Effector memory CD8-positive, alpha-beta T cell (primary cell): ENCODE measurements around the gene ZNF625.

Source experiments
- ATAC-seq: fragments of 150-1000 bp; cut with Tn5 transposase; replicated peaks from 2 replicates; pipeline ENCODE4 v1.10.0; 2021; ENCODE audit warnings: mild to moderate bottlenecking, moderate library complexity
- DNase-seq, 3 experiments: peaks; one replicate each; pipeline ENCODE4 v3.0.0; 2021
- H3K27ac Mint-ChIP-seq, 2 donors: one replicate each; pipeline ENCODE4 v1.8.0; 2022; ENCODE audit warnings: mild to moderate bottlenecking in 2 of 2, mixed read lengths in 2 of 2, moderate library complexity in 2 of 2
- H3K27me3 Mint-ChIP-seq, 2 donors: one replicate each; pipeline ENCODE4 v1.8.0; 2022; ENCODE audit warnings: mixed read lengths in 2 of 2
- H3K36me3 Mint-ChIP-seq: one replicate; pipeline ENCODE4 v1.8.0; 2022; ENCODE audit warnings: mild to moderate bottlenecking, moderate library complexity, mixed read lengths; ENCODE audit not compliant: insufficient read depth
- H3K4me1 Mint-ChIP-seq, 2 donors: one replicate each; pipeline ENCODE4 v1.8.0; 2022; ENCODE audit warnings: low read depth in 2 of 2, mixed read lengths in 2 of 2
- H3K4me3 Mint-ChIP-seq, 2 donors: one replicate each; pipeline ENCODE4 v1.8.0; 2022; ENCODE audit warnings: mild to moderate bottlenecking in 2 of 2, mixed read lengths in 2 of 2, moderate library complexity in 2 of 2
- H3K9me3 Mint-ChIP-seq, 2 donors: one replicate each; pipeline ENCODE4 v1.8.0; 2022; ENCODE audit warnings: mixed read lengths in 2 of 2
- total RNA-seq, 9 experiments: gene quantifications; one replicate each; lab custom pipeline; 2026; lab: John Stamatoyannopoulos, UW

ZNF625 gene
- total RNA-seq, result 0 to 0.48 (median 0.11) reads per million in 9 experiments

GRCh38 chr19:12156223-12157058, at the start of gene ZNF625:
ZNF625 (minus strand) TSS chr19:12156734; CDS start chr19:12156558, 176 bp downstream.
- Mint-ChIP-seq H3K4me3 (peak within 1 kb of the TSS; percentile 85), H3K27me3 (peaks cover 4 to 21% of the 10 kb centered on the region in 2 donors), H3K27ac (peak within 1 kb of the TSS; percentile 68 to 92), H3K4me1 (peaks cover 4 to 14% of the 10 kb centered on the region in 2 donors), H3K36me3 (no peaks in the 10 kb centered on the region), H3K9me3 (no peaks in the 10 kb centered on the region)
- ATAC-seq, result peak; percentile 44
- peak in 1 of 3 experiments; percentile 3 for DNase-seq

GRCh38 chr19:12205296-12205695, 48.8 kb upstream of the ZNF625 start:
- H3K27ac Mint-ChIP-seq, result no peak overlapping the region
- H3K4me3 Mint-ChIP-seq, result no peak overlapping the region
- peaks cover 3% of the 10 kb centered on the region for H3K36me3 Mint-ChIP-seq
- peaks cover 9 to 16% of the 10 kb centered on the region in 2 donors for H3K9me3 Mint-ChIP-seq
- H3K27me3 Mint-ChIP-seq, result no peaks in the 10 kb centered on the region
- no peaks in the 10 kb centered on the region for H3K4me1 Mint-ChIP-seq
- no peak for ATAC-seq
- DNase-seq, result no peak

GRCh38 chr19:12202250-12202649, 45.7 kb upstream of the ZNF625 start:
- no peaks in the 10 kb centered on the region for H3K27me3 Mint-ChIP-seq
- no peaks in the 10 kb centered on the region for H3K4me1 Mint-ChIP-seq
- ATAC-seq, result no peak
- peaks cover 3% of the 10 kb centered on the region for H3K36me3 Mint-ChIP-seq
- H3K27ac Mint-ChIP-seq, result no peak overlapping the region
- peak; percentile 3 to 17 (median 15) for DNase-seq
- H3K9me3 Mint-ChIP-seq, result peaks cover 16 to 24% of the 10 kb centered on the region in 2 donors
- no peak overlapping the region for H3K4me3 Mint-ChIP-seq

- Mint-ChIP-seq H3K36me3 (peaks cover 7% of the 10 kb centered on the region), H3K9me3 (peaks cover 14 to 15% of the 10 kb centered on the region in 2 donors), H3K4me3 (no peak overlapping the region), H3K27me3 (no peaks in the 10 kb centered on the region), H3K4me1 (peaks cover 0 to 3% of the 10 kb centered on the region in 2 donors), H3K27ac (no peak overlapping the region)
- no peak for DNase-seq
- no peak for ATAC-seq
Measured at GRCh38 chr19:12199757-12200419, 43.4 kb upstream of the ZNF625 start.

GRCh38 chr19:12198136-12198535, 41.6 kb upstream of the ZNF625 start:
- Mint-ChIP-seq H3K27ac (no peak overlapping the region), H3K9me3 (peaks cover 8 to 11% of the 10 kb centered on the region in 2 donors), H3K4me1 (peaks cover 0 to 3% of the 10 kb centered on the region in 2 donors), H3K27me3 (no peaks in the 10 kb centered on the region), H3K36me3 (peaks cover 4% of the 10 kb centered on the region), H3K4me3 (no peak overlapping the region)
- ATAC-seq (no peak), DNase-seq (no peak)

GRCh38 chr19:12194827-12195731, 38.5 kb upstream of the ZNF625 start:
- H3K27me3 Mint-ChIP-seq, result no peaks in the 10 kb centered on the region
- H3K4me3 Mint-ChIP-seq, result peak overlapping the region; percentile 43
- H3K9me3 Mint-ChIP-seq, result peaks cover 8 to 11% of the 10 kb centered on the region in 2 donors
- peak; percentile 3 to 19 (median 13) for DNase-seq
- peaks cover 24% of the 10 kb centered on the region for H3K36me3 Mint-ChIP-seq
- peaks cover 0 to 3% of the 10 kb centered on the region in 2 donors for H3K4me1 Mint-ChIP-seq
- ATAC-seq, result peak; percentile 66
- no peak overlapping the region for H3K27ac Mint-ChIP-seq

DNA sequence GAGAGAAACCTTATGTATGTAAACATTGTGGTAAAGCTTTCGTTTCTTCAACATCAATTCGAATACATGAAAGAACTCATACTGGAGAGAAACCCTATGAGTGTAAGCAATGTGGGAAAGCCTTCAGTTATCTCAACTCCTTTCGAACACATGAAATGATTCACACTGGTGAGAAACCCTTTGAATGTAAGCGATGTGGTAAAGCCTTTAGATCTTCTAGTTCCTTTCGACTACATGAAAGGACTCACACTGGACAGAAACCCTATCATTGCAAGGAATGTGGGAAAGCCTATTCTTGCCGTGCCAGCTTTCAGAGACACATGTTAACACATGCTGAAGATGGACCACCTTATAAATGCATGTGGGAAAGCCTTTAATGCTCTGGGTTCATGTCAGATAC, 31.1 kb upstream of the ZNF625 start:
- Mint-ChIP-seq H3K27ac (no peak overlapping the region), H3K9me3 (peaks cover 0 to 2% of the 10 kb centered on the region in 2 donors), H3K36me3 (peaks cover 76% of the 10 kb centered on the region), H3K4me3 (no peak overlapping the region), H3K27me3 (no peaks in the 10 kb centered on the region), H3K4me1 (peaks cover 0 to 3% of the 10 kb centered on the region in 2 donors)
- ATAC-seq (no peak), DNase-seq (no peak)

GRCh38 chr19:12180377-12180776, 23.8 kb upstream of the ZNF625 start:
- peaks cover 16 to 25% of the 10 kb centered on the region in 2 donors for H3K4me1 Mint-ChIP-seq

GRCh38 chr19:12166626-12167025, 10.1 kb upstream of the ZNF625 start:
- peaks cover 29 to 43% of the 10 kb centered on the region in 2 donors for H3K4me1 Mint-ChIP-seq
- no peak for ATAC-seq

More at GRCh38 chr19:12180377-12180776, 23.8 kb upstream of the ZNF625 start:
- Mint-ChIP-seq H3K27ac (peak overlapping the region; percentile 58 to 60), H3K36me3 (peaks cover 43% of the 10 kb centered on the region), H3K4me3 (peak overlapping the region in 1 of 2 donors; percentile 53), H3K9me3 (no peaks in the 10 kb centered on the region), H3K27me3 (no peaks in the 10 kb centered on the region)
- ATAC-seq (no peak), DNase-seq (no peak)

DNA sequence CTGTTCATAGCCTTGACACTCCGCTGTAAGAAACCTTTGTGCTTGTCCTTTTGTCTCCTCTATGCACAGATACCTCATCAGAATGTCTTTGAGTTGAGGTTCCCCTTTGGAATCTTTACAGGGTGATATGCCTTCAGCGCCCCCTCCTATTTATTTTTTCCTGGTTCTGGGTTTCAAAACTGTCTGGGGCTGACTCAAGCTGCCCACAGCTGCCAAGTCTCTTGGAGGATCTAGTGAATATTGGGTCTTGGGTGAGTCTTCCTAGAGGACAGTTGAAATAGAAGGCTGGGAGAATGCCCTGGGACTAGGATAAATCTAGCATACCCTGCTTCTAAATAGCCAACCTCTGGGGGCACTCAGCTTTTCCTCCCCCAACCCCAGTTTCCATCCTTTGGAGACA, 7.3 kb upstream of the ZNF625 start:
- no peak for ATAC-seq
- Mint-ChIP-seq H3K4me3 (peak overlapping the region; percentile 100), H3K4me1 (peaks cover 24 to 33% of the 10 kb centered on the region in 2 donors), H3K27me3 (no peaks in the 10 kb centered on the region), H3K36me3 (peaks cover 26% of the 10 kb centered on the region), H3K9me3 (no peaks in the 10 kb centered on the region), H3K27ac (peak overlapping the region; percentile 99 to 100)
- no peak for DNase-seq

More at GRCh38 chr19:12166626-12167025, 10.1 kb upstream of the ZNF625 start:
- H3K27ac Mint-ChIP-seq, result peak overlapping the region in 1 of 2 donors; percentile 35
- no peaks in the 10 kb centered on the region for H3K27me3 Mint-ChIP-seq
- no peak for DNase-seq
- H3K4me3 Mint-ChIP-seq, result no peak overlapping the region
- peaks cover 46% of the 10 kb centered on the region for H3K36me3 Mint-ChIP-seq
- no peaks in the 10 kb centered on the region for H3K9me3 Mint-ChIP-seq

GRCh38 chr19:12162882-12163806, 6.6 kb upstream of the ZNF625 start, which contains the start of gene ZNF136:
ZNF136 (plus strand) TSS chr19:12163096; CDS start chr19:12163204, 108 bp downstream.
- Mint-ChIP-seq H3K27ac (peak within 1 kb of the TSS; percentile 99 to 100), H3K36me3 (peaks cover 21% of the 10 kb centered on the region), H3K4me3 (peak within 1 kb of the TSS; percentile 100), H3K27me3 (no peaks in the 10 kb centered on the region), H3K9me3 (no peaks in the 10 kb centered on the region), H3K4me1 (peaks cover 24 to 33% of the 10 kb centered on the region in 2 donors)
- peak; percentile 98 for ATAC-seq
- DNase-seq, result peak; percentile 88 to 91 (median 88)

DNA sequence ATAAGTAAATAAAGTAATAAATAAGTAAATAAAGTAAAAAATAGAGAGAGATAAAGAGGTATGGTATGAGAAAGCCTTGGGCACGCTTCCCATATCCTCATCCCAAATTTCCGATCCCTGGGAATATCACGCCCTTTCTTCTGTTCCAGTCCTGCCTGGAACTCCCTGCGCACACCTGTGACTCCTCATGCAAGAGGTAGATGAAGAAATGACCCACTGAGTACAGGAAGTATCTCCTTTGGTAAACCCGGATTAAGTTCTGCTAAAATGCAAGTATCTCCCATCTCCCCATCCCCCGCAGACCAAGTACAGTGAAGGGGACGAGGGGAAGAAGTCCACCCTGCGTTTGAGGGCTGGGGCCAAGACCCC, 6.0 kb upstream of the ZNF625 start:
- Mint-ChIP-seq H3K27ac (peak overlapping the region; percentile 99 to 100), H3K4me1 (peaks cover 24 to 33% of the 10 kb centered on the region in 2 donors), H3K27me3 (no peaks in the 10 kb centered on the region), H3K36me3 (peaks cover 16% of the 10 kb centered on the region), H3K9me3 (no peaks in the 10 kb centered on the region), H3K4me3 (peak overlapping the region; percentile 100)
- ATAC-seq (peak; percentile 4), DNase-seq (no peak)
